ENCODE measurements around the gene OXER1. TPM values are rescaled to one million over a fixed set of nuclear protein-coding genes. Genes with fewer than 3 reads are reported as not detected.
A peak's percentile ranks its signal among the peaks of the same experiment; 100 is the strongest.

Gene OXER1
- total and polyA plus RNA-seq, 2 of the 13 experiments (the other 11 are each of a cell fraction or from before 2014, with no cell fraction given): 8.0 to 9.0 TPM

- no peak for TF ChIP-seq ARID4A (CRISPR knock-in tag; IDR thresholded peaks at IDR 0.05; ENCODE audit: borderline replicate concordance)
- TF ChIP-seq KAT8 (CRISPR knock-in tag; IDR thresholded peaks at IDR 0.05): no peak
- TF ChIP-seq ZNF772 (CRISPR knock-in tag; IDR thresholded peaks at IDR 0.05): peak; percentile 44; the same call in 1 of the 2 replicates
- TF ChIP-seq SALL1 (CRISPR knock-in tag; IDR thresholded peaks at IDR 0.05): peak; percentile 16; the same call in 1 of the 2 replicates
- TF ChIP-seq, protein P1, sequence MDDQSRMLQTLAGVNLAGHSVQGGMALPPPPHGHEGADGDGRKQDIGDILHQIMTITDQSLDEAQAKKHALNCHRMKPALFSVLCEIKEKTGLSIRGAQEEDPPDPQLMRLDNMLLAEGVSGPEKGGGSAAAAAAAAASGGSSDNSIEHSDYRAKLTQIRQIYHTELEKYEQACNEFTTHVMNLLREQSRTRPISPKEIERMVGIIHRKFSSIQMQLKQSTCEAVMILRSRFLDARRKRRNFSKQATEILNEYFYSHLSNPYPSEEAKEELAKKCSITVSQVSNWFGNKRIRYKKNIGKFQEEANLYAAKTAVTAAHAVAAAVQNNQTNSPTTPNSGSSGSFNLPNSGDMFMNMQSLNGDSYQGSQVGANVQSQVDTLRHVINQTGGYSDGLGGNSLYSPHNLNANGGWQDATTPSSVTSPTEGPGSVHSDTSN (CRISPR knock-in tag; IDR thresholded peaks at IDR 0.05; ENCODE audit: borderline replicate concordance): no peak
- no peak for TF ChIP-seq ZNF512 (CRISPR knock-in tag; IDR thresholded peaks at IDR 0.05)
- peak; percentile 9; the same call in 1 of the 2 replicates for TF ChIP-seq FOXO1 (CRISPR knock-in tag; IDR thresholded peaks at IDR 0.05)
- no peak for TF ChIP-seq ZNF850 (CRISPR knock-in tag; conservative IDR thresholded peaks at IDR 0.05)
- no peak for TF ChIP-seq EZH2 (conservative IDR thresholded peaks at IDR 0.05; ENCODE audit: low read depth, low read length)
- no peak for TF ChIP-seq ZFP82 (CRISPR knock-in tag; IDR thresholded peaks at IDR 0.05; ENCODE audit: borderline replicate concordance)
- 0 out of 2 replicates have a peak, but pooled peaks have one; percentile 29 for TF ChIP-seq PITX1 (CRISPR knock-in tag; IDR thresholded peaks at IDR 0.05)
- TF ChIP-seq, protein P2, sequence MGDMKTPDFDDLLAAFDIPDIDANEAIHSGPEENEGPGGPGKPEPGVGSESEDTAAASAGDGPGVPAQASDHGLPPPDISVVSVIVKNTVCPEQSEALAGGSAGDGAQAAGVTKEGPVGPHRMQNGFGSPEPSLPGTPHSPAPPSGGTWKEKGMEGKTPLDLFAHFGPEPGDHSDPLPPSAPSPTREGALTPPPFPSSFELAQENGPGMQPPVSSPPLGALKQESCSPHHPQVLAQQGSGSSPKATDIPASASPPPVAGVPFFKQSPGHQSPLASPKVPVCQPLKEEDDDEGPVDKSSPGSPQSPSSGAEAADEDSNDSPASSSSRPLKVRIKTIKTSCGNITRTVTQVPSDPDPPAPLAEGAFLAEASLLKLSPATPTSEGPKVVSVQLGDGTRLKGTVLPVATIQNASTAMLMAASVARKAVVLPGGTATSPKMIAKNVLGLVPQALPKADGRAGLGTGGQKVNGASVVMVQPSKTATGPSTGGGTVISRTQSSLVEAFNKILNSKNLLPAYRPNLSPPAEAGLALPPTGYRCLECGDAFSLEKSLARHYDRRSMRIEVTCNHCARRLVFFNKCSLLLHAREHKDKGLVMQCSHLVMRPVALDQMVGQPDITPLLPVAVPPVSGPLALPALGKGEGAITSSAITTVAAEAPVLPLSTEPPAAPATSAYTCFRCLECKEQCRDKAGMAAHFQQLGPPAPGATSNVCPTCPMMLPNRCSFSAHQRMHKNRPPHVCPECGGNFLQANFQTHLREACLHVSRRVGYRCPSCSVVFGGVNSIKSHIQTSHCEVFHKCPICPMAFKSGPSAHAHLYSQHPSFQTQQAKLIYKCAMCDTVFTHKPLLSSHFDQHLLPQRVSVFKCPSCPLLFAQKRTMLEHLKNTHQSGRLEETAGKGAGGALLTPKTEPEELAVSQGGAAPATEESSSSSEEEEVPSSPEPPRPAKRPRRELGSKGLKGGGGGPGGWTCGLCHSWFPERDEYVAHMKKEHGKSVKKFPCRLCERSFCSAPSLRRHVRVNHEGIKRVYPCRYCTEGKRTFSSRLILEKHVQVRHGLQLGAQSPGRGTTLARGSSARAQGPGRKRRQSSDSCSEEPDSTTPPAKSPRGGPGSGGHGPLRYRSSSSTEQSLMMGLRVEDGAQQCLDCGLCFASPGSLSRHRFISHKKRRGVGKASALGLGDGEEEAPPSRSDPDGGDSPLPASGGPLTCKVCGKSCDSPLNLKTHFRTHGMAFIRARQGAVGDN (CRISPR knock-in tag; IDR thresholded peaks at IDR 0.05): peak; percentile 38
- TF ChIP-seq ZFX (CRISPR knock-in tag; IDR thresholded peaks at IDR 0.05; ENCODE audit: low read depth): 0 out of 2 replicates have a peak, but pooled peaks have one; percentile 18
- TF ChIP-seq RNF2 (conservative IDR thresholded peaks at IDR 0.05; ENCODE audit: low read depth): no peak
- 0 out of 2 replicates have a peak, but pooled peaks have one; percentile 73 for TF ChIP-seq ESRRA (CRISPR knock-in tag; IDR thresholded peaks at IDR 0.05; ENCODE audit: low read depth)
- no peak for TF ChIP-seq GABPA (IDR thresholded peaks at IDR 0.05; ENCODE audit: low read depth, low read length)
- TF ChIP-seq GABPA (CRISPR knock-in tag; IDR thresholded peaks at IDR 0.05; ENCODE audit: low read depth): no peak
These were observed 6.9 kb downstream of the OXER1 start (continued) for GRCh38 chr2:42756966-42757513.
